K562 treated with DMSO at 1 percent for 12 hours (cell line): Measurements from ENCODE around the gene CCDC136. TPM values are rescaled to one million over a fixed set of nuclear protein-coding genes. Genes with fewer than 3 reads are reported as not detected.

Source experiments
- total RNA-seq: library from RNA; unstranded; fragments of 300-600 nt; gene quantifications from 2 replicates; pipeline ENCODE4 v1.2.3, GENCODE V29; 2022; ENCODE audit not compliant: insufficient read depth

The CCDC136 gene
- total RNA-seq = 10.8 and 47.5 TPM in 2 replicates

DNA sequence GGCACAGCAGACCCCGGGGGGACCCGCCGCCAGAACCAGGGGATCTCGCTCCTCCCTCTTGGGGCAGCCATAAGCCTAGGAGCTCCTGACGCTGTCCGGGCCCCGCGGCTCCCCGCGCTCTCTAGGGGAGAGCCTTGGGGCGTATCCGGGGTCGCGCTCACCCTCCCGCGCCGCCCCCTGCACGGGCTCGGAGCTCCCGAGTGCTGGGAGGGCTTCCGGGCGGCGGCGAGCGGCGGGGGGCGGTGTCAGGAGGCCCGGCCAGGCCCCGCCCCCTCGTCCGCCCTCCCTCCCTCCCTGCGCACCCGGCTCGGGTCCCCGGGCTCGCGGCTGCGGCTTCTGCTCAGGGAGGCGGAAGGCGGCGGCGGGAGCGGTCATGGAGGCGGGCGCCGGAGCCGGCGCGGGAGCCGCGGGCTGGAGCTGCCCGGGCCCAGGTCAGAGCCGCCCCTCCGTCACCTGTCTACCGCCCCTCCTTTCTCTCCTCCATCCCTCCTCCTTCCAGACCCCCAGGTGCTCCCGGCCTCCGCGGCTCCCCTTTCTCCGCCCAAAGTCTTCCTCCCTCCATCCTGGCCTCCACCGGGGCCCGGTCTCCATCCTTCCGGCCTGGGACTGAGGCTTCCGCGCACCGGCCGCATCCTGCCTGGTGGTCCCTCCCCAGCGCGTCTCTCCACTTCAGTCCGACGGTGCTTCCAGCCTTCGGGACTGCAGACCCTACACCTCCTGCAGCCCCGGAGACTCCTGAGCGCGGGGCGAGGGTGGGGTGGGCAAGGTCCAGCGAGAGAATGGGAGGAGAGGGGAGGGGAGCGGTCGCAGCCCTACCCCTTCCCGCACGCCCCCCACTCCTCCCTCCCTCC, at the start of gene CCDC136:
CCDC136 (plus strand) TSS at position 848 of the 851 bp plus-strand sequence. CDS start 444 bp downstream, outside the sequence.

GRCh38 chr7:128775744-128776474, 15.9 kb upstream of the CCDC136 start, which contains the start of gene OPN1SW:
Gene OPN1SW (minus strand): TSS chr7:128775794. CDS start chr7:128775781, 13 bp downstream.

DNA sequence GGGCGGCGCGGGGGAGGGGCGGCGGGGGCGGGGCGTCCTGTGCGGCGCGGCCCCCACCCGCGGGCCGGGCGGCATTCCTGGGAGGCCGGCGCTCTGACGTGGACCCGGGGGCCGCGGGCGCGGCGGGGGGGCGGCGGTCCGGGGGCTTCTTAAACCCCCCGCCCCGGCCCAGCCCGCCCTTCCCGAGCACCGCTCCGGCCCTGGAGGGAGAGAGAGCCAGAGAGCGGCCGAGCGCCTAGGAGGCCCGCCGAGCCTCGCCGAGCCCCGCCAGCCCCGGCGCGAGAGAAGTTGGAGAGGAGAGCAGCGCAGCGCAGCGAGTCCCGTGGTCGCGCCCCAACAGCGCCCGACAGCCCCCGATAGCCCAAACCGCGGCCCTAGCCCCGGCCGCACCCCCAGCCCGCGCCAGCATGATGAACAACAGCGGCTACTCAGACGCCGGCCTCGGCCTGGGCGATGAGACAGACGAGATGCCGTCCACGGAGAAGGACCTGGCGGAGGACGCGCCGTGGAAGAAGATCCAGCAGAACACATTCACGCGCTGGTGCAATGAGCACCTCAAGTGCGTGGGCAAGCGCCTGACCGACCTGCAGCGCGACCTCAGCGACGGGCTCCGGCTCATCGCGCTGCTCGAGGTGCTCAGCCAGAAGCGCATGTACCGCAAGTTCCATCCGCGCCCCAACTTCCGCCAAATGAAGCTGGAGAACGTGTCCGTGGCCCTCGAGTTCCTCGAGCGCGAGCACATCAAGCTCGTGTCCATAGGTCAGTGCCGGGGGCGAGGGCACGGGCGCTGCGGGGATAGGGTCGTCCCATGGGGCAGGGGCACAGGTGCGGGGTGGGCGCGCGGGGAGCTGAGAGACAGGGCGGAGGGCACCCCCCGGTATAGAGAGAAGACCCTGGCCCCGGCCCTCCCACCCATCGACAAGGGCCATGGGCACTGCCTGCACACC, 38.7 kb downstream of the CCDC136 start, which contains the start of gene FLNC:
FLNC (plus strand) TSS at position 176 of the 947 bp plus-strand sequence; CDS start at position 408, 232 bp downstream.

GRCh38 chr7:128862571-128863432, 71.0 kb downstream of the CCDC136 start, which contains the start of gene ATP6V1F:
Gene ATP6V1F (plus strand): TSS chr7:128862856. CDS start chr7:128862905, 49 bp downstream.

Other genes starting within 250 kb of the CCDC136 start
- gene GARIN1A, start 119.7 kb upstream of the CCDC136 start, total RNA-seq = 0.52 TPM in 1 of 2 replicates, not detected in the other
- 79.4 and 238 TPM in 2 replicates for gene CALU, start 52.6 kb upstream of the CCDC136 start, total RNA-seq
- gene OPN1SW, start 16.2 kb upstream of the CCDC136 start, total RNA-seq = not detected in 2 replicates
- 22.4 and 76.5 TPM in 2 replicates for gene FLNC, start 38.4 kb downstream of the CCDC136 start, total RNA-seq
- 629 and 821 TPM in 2 replicates for gene ATP6V1F, start 70.9 kb downstream of the CCDC136 start, total RNA-seq
- gene KCP, start 118.7 kb downstream of the CCDC136 start, total RNA-seq = 0.19 and 0.20 TPM in 2 replicates
- not detected in 2 replicates for gene IRF5, start 146.0 kb downstream of the CCDC136 start, total RNA-seq